OCI-LY3 (cell line): ENCODE results near the gene NUDT1.

Source experiments
- H2AFZ ChIP-seq: fragments of 200-600, 300-600 bp; shearing (Covaris generic); 2 replicates; pipeline ENCODE4 v1.6.0; 2014; ENCODE audit warnings: antibody characterized with exemption, low read depth, low read length
- H3K27ac ChIP-seq: fragments of 200-600, 300-600 bp; sonication (generic); 2 replicates; pipeline ENCODE4 v1.5.1; 2014; ENCODE audit warnings: mild to moderate bottlenecking, low read length, moderate library complexity, mixed read lengths
- H3K27me3 ChIP-seq: fragments of 200-600, 300-600 bp; sonication (generic); 2 replicates; pipeline ENCODE4 v1.6.1; 2014; ENCODE audit warnings: low read depth, low read length, mixed read lengths
- H3K36me3 ChIP-seq: fragments of 200-600, 300-600 bp; sonication (generic); replicated peaks from 2 replicates; pipeline ENCODE3; 2014; ENCODE audit warnings: low read depth, low read length, mixed read lengths
- H3K4me1 ChIP-seq: fragments of 300-600, 200-600 bp; sonication (generic); 2 replicates; pipeline ENCODE4 v1.6.1; 2014; ENCODE audit warnings: low read length, mixed read lengths
- H3K4me2 ChIP-seq: fragments of 200-600, 300-600 bp; sonication (generic); 2 replicates; pipeline ENCODE4 v1.6.1; 2014; ENCODE audit warnings: low read length, mixed read lengths
- H3K4me3 ChIP-seq: fragments of 300-600, 200-600 bp; sonication (generic); 2 replicates; pipeline ENCODE4 v1.5.1; 2014; ENCODE audit warnings: antibody characterized with exemption, mild to moderate bottlenecking, low read length, moderate library complexity
- H3K79me2 ChIP-seq: fragments of 300-600, 200-600 bp; shearing (Covaris generic); 2 replicates; pipeline ENCODE4 v1.6.1; 2014; ENCODE audit warnings: mild to moderate bottlenecking, low read length, mixed read lengths
- H3K9ac ChIP-seq: fragments of 300-600, 200-600 bp; shearing (Covaris generic); 2 replicates; pipeline ENCODE4 v1.6.0; 2014; ENCODE audit warnings: mild to moderate bottlenecking, low read length, moderate library complexity
- H3K9me3 ChIP-seq: fragments of 200-600, 300-600 bp; shearing (Covaris generic); 2 replicates; pipeline ENCODE4 v1.6.1; 2014; ENCODE audit warnings: low read length, mixed read lengths; ENCODE audit not compliant: insufficient read depth
- H4K20me1 ChIP-seq: fragments of 200-600, 300-600 bp; sonication (generic); 2 replicates; pipeline ENCODE4 v1.6.1; 2016; ENCODE audit warnings: low read length, mixed read lengths; ENCODE audit not compliant: insufficient read depth
- EZH2phosphoT487 ChIP-seq: fragments of 200-600 bp; shearing (Covaris generic); IDR thresholded peaks from 2 replicates; pipeline ENCODE4 v1.6.1; 2018; ENCODE audit warnings: antibody characterized with exemption, mixed run types, low read depth
- TF ChIP-seq, protein P1 (sequence below): fragments of 200-600, 300-600 bp; sonication (generic); IDR thresholded peaks from 2 replicates; pipeline ENCODE4 v1.5.1; 2014; ENCODE audit warnings: antibody characterized with exemption, low read length, low read depth

NUDT1 gene

DNA sequence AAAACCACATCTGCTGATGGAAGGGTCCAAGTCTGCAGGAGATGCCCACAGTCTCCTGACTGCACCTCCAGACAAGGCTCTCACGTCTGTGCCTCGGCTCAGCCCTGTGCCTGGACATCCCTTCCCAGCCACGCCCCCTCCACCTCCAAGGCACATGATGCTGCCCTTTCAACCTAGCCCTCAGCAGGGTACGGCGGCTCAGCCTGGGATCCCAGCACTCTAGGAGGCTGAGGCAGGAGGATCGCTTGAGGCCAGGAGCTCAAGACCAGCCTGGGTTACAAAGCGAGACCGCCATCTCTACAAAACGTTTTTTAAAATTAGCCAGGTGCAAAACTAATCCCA, 23.6 kb upstream of the NUDT1 start:
- Histone ChIP-seq H3K4me1 (no peaks in the 10 kb centered on the region), H3K4me2 (no peak overlapping the region), H3K27me3 (no peaks in the 10 kb centered on the region), H2AFZ (no peak overlapping the region), H3K4me3 (no peak overlapping the region), H3K36me3 (no peaks in the 10 kb centered on the region), H3K9ac (no peak overlapping the region), H4K20me1 (no peaks in the 10 kb centered on the region), H3K9me3 (no peaks in the 10 kb centered on the region), H3K27ac (no peak overlapping the region), H3K79me2 (no peaks in the 10 kb centered on the region; the same call in 1 of the 2 replicates)
- TF ChIP-seq EZH2phosphoT487 = no peak
- TF ChIP-seq, protein P1, sequence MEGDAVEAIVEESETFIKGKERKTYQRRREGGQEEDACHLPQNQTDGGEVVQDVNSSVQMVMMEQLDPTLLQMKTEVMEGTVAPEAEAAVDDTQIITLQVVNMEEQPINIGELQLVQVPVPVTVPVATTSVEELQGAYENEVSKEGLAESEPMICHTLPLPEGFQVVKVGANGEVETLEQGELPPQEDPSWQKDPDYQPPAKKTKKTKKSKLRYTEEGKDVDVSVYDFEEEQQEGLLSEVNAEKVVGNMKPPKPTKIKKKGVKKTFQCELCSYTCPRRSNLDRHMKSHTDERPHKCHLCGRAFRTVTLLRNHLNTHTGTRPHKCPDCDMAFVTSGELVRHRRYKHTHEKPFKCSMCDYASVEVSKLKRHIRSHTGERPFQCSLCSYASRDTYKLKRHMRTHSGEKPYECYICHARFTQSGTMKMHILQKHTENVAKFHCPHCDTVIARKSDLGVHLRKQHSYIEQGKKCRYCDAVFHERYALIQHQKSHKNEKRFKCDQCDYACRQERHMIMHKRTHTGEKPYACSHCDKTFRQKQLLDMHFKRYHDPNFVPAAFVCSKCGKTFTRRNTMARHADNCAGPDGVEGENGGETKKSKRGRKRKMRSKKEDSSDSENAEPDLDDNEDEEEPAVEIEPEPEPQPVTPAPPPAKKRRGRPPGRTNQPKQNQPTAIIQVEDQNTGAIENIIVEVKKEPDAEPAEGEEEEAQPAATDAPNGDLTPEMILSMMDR = no peak

- Histone ChIP-seq H4K20me1 (no peaks in the 10 kb centered on the region), H3K36me3 (no peaks in the 10 kb centered on the region), H3K27me3 (no peaks in the 10 kb centered on the region), H3K4me2 (no peak overlapping the region), H3K9ac (no peak overlapping the region), H3K27ac (no peak overlapping the region), H3K4me3 (no peak overlapping the region), H3K79me2 (no peaks in the 10 kb centered on the region; the same call in 1 of the 2 replicates), H3K9me3 (no peaks in the 10 kb centered on the region), H2AFZ (no peak overlapping the region), H3K4me1 (no peaks in the 10 kb centered on the region)
- TF ChIP-seq, protein P1 = no peak
- no peak for TF ChIP-seq EZH2phosphoT487
Measured at GRCh38 chr7:2219136-2219535, 22.9 kb upstream of the NUDT1 start.

DNA sequence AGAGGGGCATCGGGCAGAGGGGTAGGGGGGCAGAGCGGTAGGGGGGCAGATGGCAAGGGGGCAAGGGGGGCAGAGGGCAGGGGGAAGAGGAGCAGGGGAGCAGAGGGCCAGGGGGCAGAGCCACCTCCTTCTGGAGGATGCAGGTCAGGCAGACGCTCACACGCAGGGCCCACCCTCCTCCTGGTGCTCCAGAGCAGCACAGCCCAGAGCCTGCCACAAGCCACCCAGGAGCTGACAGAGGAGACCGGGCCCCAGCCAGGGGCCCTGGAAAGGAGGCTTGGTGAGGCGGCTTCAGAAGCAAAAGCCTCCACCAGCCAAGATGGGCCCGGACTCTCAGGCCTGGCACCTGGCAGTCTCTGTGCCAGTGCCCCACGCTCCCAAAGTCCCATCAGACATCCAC, 22.4 kb upstream of the NUDT1 start:
- Histone ChIP-seq H4K20me1 (no peaks in the 10 kb centered on the region), H3K79me2 (no peaks in the 10 kb centered on the region; the same call in 1 of the 2 replicates), H3K4me1 (no peaks in the 10 kb centered on the region), H3K4me3 (no peak overlapping the region), H3K4me2 (no peak overlapping the region), H3K9ac (no peak overlapping the region), H2AFZ (no peak overlapping the region), H3K27ac (no peak overlapping the region), H3K36me3 (no peaks in the 10 kb centered on the region), H3K27me3 (no peaks in the 10 kb centered on the region), H3K9me3 (no peaks in the 10 kb centered on the region)
- TF ChIP-seq, protein P1 = no peak
- TF ChIP-seq EZH2phosphoT487 = no peak

DNA sequence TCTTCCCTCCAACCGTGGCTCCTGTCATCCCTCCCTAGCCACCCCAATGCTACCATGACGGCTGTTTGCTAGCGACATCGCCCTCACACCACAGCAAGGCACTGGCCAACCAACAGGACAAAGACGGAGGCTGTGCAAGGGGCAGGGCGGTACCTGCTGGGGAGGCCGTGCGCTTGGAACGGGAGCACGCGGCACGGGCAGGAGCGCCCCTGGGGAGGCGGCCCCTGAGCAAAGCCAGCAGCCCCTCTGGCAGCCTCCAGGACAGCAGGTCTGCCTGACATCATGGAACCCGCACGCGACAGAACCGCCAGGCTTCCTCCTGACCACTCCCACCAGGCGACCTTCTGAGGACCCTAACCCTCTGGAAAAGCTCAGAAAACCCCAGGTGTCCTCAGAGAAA, 22.0 kb upstream of the NUDT1 start:
- TF ChIP-seq EZH2phosphoT487 = no peak
- TF ChIP-seq, protein P1 = no peak

More for the DNA sequence above, 22.0 kb upstream of the NUDT1 start:
- H3K36me3 ChIP-seq = peaks cover 4% of the 10 kb centered on the region
- no peak overlapping the region for H3K4me2 ChIP-seq
- H3K27me3 ChIP-seq = no peaks in the 10 kb centered on the region
- no peak overlapping the region for H3K4me3 ChIP-seq
- H2AFZ ChIP-seq = no peak overlapping the region
- H3K27ac ChIP-seq = no peak overlapping the region
- H3K9ac ChIP-seq = no peak overlapping the region
- no peaks in the 10 kb centered on the region for H4K20me1 ChIP-seq
- H3K79me2 ChIP-seq = no peaks in the 10 kb centered on the region; the same call in 1 of the 2 replicates
- H3K4me1 ChIP-seq = no peaks in the 10 kb centered on the region
- H3K9me3 ChIP-seq = no peaks in the 10 kb centered on the region
